22Rv1 (cell line): ENCODE data around the gene CKAP5.

Source experiments
- H3K27ac ChIP-seq: fragments of 450-650 bp; 2 replicates; pipeline ENCODE4 v1.5.1; 2017
- ZFX ChIP-seq: fragments of 450-650 bp; IDR thresholded peaks from 2 replicates; pipeline ENCODE4 v1.6.1; 2017; ENCODE audit warnings: antibody characterized with exemption, borderline replicate concordance
- TF ChIP-seq, protein P1 (sequence below): fragments of 450-650 bp; IDR thresholded peaks from 2 replicates; pipeline ENCODE4 v1.5.1; 2017; ENCODE audit warnings: mild to moderate bottlenecking

The CKAP5 gene

DNA sequence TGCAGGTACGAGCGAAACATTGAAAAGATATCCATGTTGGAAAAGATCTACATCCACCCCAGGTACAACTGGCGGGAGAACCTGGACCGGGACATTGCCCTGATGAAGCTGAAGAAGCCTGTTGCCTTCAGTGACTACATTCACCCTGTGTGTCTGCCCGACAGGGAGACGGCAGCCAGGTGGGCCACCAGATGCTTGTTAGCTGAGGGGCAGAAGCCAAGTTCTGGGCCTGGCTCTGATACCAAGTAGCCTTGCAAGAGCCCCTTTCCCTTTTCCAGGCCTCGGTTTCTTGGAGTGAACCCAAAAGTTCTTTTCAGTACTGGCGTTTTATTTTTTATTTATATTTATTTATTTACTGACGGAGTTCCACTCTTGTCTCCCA, 117.4 kb downstream of the CKAP5 start:
- H3K27ac ChIP-seq: no peak overlapping the region
- no peak for TF ChIP-seq ZFX
- TF ChIP-seq, protein P1, sequence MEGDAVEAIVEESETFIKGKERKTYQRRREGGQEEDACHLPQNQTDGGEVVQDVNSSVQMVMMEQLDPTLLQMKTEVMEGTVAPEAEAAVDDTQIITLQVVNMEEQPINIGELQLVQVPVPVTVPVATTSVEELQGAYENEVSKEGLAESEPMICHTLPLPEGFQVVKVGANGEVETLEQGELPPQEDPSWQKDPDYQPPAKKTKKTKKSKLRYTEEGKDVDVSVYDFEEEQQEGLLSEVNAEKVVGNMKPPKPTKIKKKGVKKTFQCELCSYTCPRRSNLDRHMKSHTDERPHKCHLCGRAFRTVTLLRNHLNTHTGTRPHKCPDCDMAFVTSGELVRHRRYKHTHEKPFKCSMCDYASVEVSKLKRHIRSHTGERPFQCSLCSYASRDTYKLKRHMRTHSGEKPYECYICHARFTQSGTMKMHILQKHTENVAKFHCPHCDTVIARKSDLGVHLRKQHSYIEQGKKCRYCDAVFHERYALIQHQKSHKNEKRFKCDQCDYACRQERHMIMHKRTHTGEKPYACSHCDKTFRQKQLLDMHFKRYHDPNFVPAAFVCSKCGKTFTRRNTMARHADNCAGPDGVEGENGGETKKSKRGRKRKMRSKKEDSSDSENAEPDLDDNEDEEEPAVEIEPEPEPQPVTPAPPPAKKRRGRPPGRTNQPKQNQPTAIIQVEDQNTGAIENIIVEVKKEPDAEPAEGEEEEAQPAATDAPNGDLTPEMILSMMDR: no peak

DNA sequence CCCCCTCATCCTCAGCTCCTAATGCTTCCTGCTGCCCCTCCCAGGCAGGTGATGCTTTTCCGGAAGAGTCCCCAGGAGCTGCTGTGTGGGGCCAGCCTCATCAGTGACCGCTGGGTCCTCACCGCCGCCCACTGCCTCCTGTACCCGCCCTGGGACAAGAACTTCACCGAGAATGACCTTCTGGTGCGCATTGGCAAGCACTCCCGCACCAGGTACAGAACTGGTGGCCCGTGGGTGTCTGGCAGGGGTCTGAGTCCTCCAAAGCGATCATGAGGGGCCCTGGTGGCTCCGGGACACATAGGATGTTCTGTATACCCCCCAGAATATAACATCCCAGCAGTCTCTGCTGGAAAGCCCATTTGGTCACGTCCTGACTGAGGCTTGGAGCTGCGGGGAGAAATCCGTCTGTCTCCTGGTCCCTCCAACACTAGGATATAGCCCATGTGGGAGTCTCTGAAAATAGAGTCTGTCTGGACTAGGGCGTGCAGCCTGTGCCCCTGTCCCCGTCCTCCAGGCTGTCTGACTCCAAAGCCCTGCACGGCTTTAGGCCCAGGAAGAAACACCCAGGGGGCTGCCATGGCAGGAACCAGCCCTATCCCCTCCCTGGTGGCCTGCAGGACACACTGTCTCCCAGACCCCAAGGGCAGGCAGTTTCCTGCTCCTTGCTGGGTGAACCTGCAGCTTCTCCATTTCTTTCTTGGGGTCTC, 118.0 kb downstream of the CKAP5 start:
- H3K27ac ChIP-seq: no peak overlapping the region
- TF ChIP-seq, protein P1: no peak
- TF ChIP-seq ZFX: no peak

DNA sequence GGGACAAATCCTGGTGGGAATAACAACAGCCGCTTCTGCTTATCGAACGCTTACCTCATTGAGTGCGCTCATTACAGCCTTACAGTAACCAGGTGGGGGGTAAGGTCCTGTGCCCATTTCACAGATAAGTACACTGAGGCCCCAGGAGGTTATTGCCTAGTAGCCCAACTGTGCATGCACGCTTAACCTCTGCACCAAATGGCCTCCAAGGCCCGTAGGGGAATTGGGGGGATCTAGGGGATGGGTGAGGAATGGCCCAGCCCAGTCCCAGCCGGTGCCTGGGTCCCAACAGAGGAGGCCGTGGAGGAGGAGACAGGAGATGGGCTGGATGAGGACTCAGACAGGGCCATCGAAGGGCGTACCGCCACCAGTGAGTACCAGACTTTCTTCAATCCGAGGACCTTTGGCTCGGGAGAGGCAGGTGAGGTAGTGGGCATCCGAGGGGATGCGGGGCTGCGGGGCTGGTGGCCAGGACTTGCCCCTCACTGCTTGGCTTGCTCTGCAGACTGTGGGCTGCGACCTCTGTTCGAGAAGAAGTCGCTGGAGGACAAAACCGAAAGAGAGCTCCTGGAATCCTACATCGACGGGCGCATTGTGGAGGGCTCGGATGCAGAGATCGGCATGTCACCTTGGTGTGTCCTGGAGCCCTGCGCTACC, 119.7 kb downstream of the CKAP5 start:
- no peak overlapping the region for H3K27ac ChIP-seq
- no peak for TF ChIP-seq ZFX
- TF ChIP-seq, protein P1: no peak

DNA sequence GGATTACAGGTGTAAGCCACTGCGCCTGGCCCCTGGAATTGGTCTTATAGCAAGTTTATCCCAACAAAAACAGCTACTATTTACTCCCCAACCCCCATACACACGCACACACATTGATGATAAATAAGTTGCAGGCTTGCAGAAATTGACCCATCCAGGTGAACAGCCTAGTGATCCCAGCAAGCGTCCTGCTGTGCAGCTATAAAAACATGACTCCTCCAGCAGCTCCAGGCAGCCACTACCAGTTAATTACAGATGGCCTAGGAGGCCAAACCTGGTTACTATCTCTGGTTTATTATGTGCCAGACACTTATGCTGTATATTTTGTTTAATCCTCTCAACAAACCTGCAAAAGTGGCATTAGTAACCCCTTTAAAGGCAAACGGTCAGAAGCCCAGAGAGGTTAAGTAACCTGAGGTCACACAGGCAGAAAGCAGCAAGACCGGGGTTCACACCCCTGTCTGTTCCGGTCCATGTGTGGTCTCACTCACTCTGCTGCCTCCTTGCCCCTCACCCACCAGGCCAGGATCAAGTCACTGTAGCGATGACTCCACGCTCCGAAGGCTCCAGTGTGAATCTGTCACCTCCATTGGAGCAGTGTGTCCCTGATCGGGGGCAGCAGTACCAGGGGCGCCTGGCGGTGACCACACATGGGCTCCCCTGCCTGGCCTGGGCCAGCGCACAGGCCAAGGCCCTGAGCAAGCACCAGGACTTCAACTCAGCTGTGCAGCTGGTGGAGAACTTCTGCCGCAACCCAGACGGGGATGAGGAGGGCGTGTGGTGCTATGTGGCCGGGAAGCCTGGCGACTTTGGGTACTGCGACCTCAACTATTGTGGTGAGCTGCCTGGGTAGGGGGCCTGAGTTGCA, 120.5 kb downstream of the CKAP5 start:
- no peak for TF ChIP-seq ZFX
- TF ChIP-seq, protein P1: no peak
- H3K27ac ChIP-seq: no peak overlapping the region

DNA sequence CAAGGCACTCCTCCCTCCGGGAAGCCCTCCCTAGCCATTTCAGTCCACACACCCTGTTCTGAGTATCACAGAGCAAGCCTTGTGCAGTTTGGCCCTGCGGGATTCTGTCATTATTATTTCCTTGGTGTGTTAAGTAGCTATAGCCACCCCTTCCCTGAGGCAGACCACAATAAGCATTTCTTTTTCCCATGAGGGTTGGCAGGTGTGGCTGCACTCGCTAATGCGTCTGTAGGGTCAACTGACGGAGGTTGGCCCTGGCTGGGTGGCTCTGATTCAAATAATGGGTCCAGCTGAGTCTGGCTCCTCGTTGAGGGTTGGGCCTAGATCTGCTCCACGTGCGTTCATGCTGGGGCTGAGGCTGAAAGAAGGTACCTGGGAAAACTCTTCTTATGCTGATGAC, 122.0 kb downstream of the CKAP5 start:
- no peak overlapping the region for H3K27ac ChIP-seq
- TF ChIP-seq, protein P1: no peak
- no peak for TF ChIP-seq ZFX

DNA sequence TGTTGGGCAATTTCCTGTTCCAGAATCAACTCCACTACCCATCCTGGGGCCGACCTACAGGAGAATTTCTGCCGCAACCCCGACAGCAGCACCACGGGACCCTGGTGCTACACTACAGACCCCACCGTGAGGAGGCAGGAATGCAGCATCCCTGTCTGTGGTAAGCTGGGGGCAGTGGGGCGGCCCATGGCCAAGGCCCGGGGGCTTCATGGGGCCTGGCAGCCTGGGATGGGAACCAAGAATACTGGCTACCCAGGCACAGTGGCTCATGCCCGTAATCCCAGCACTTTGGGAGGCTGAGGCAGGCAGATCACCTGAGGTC, 122.8 kb downstream of the CKAP5 start:
- TF ChIP-seq ZFX: no peak
- TF ChIP-seq, protein P1: no peak
- no peak overlapping the region for H3K27ac ChIP-seq
